NCI-H82 treated with DMSO at 0.1 percent for 48 hours (cell line): Measurements from ENCODE around the gene ARID1B.
"Not testable (repeated sequence)": the region's sequence is repeated elsewhere in the genome, so short reads cannot be mapped to it uniquely, and the experiment has no call there.

Source experiments
- DNase-seq: peaks from one replicate; lab custom pipeline; 2025; ENCODE audit not compliant: unreplicated experiment; lab: John Stamatoyannopoulos, UW

The ARID1B gene

DNA sequence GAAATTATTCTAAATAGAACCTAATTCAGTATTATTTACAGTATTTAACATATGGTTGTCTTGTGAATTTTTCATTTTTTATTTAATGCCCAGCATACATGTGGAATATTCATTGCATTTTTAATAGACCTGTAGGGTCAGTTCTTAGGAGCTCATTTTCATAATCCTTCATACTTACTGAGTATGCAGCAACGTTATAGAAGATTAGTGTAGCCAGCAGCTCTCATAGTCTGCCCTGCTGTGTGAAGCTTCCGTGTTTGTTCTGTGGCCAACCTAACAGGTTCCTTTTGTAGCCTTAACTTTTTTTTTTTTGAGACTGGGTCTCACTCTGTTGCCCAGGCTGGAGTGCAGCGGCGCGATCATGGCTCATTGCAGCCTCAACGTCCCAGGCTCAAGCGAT lies 261.4 kb downstream of the ARID1B start:
- no peak for DNase-seq

DNA sequence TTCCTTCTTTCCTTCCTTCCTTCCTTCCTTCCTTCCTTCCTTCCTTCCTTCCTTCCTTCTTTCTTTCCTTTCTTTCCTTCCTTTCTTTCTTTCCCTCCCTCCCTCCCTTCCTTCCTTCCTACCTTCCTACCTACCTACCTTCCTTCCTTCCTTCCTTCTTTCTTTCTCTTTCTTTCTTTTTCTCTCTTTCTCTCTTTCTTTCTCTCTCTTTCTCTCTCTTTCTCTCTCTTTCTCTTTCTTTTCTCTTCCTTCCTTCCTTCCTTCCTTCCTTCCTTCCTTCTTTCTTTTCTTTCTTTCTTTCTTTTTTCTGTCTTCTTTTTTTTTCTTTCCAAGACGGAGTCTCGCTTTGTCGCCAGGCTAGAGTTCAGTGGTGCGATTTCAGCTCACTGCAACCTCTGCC lies 262.5 kb downstream of the ARID1B start:
- not testable (repeated sequence) for DNase-seq

DNA sequence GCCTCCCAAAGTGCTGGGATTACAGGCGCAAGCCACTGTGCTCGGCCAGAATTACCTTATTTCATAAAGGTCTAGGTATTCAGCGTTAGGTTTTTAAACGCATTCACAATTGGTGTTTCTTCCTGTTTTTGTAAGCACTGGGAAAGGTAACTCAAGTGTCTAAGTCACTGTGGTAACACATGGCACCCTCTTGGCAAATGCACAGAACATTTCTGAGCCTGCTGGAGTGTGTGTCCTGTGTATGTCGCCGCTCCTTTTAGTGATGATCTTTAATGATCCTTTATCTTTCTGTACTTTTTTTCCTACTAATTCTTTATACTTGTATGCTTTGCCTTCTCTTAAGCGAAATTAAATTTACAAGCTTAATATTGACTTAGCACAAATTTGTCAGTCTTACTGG lies 263.0 kb downstream of the ARID1B start:
- DNase-seq: no peak

DNA sequence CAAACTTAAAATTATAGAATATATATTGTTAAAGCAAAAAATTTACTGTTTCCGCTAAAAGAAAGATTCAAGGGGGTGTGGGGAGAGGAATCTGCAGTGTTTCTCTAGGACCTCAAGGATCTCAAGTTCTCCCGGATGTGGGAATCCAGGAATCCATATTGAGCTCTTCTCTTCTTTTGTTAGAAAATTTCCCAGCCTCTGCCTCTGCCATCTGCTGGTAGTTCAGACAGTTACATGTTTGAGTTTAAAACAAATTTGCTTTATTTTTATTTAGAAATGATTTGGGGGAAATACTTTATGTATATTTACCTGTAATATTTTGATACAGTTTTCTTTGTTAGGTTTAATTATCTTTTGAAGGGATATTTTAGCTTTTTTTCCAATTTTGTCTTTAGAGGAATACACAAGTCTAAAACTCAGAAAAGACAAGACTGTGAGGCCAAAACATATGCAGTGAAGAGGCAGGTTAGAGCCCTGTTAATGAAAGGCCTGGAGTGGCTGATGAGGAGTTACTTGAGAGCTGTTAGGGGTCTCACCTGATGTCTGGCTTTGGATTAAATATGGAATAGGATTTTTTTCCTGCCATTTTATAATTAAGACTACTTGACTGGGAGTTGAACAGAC lies 268.8 kb downstream of the ARID1B start:
- DNase-seq: no peak

DNA sequence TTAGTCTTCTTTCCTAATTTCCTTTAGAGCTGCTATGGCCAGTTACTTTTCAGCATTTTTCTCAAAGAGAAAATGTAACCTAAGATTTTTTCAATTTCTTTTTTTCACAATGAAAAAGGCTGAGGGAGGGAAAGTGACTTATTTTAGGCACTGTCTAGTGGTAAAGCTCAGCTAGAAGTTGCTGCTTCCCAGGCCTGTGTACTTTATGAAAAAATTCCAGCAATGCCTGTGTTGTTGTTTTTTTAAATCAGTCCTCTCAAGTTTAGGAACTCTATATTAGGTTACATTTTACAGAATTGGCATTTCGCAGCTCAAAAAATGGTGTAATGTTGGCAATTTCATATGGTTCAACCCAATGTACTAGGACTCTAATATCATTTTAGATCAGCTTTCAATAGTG lies 269.6 kb downstream of the ARID1B start:
- DNase-seq: no peak

DNA sequence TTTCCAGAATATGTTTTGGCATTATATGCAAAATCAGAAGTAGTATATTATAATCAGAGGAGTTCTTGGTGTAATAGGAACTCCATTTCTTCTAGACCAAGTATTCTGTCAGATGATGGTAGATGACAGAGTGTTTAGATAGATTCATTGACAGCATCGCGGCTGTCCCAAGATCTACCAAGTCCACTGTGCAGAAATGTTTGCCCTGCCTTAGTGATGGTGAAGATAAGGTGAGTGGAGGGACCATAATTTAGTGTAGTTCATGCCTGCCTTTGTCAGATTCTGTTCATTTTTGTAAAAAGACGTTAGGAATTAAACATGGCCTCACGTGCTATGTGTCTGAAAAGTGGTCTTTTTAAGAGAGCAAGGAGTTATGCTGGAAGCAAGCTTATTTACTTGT lies 270.1 kb downstream of the ARID1B start:
- no peak for DNase-seq

DNA sequence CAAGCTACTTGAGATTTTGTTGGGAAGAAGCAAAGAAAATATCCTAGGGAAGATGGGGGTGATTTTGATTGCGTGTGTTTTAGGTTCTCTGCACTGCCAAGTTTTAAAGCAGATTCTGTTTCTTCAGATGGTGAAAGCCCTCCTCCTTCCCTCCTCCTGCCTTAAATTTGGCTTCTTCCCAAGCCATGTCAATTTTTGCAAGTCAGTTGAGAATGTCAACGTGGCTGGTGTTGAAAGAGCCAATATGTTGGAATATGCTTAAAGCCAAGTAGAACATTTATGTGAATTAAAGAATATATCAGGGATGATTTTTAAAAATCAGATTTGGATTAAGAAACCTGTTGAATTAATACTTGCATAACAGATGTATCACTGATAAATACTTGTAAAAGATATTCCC lies 270.8 kb downstream of the ARID1B start:
- DNase-seq: no peak

DNA sequence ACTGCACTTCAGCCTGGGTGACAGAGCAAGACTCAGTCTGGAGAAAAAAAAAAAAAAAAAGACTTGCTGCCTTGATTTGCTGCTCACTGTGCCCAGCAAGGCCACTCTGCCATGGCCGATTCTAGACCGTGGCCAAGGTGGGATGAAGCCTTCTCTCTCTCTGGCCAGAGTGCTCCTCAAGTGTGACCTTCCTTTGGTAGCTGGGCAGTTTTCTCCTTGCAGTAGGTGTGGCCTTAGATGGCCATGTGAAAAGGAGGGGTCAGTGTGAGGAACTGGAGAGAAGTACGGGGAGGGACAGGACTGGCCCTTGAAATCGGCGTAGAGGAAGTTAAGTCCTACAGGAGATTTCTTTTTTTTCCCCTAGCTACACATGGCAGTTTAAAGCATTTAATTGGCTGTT lies 272.0 kb downstream of the ARID1B start:
- no peak for DNase-seq

DNA sequence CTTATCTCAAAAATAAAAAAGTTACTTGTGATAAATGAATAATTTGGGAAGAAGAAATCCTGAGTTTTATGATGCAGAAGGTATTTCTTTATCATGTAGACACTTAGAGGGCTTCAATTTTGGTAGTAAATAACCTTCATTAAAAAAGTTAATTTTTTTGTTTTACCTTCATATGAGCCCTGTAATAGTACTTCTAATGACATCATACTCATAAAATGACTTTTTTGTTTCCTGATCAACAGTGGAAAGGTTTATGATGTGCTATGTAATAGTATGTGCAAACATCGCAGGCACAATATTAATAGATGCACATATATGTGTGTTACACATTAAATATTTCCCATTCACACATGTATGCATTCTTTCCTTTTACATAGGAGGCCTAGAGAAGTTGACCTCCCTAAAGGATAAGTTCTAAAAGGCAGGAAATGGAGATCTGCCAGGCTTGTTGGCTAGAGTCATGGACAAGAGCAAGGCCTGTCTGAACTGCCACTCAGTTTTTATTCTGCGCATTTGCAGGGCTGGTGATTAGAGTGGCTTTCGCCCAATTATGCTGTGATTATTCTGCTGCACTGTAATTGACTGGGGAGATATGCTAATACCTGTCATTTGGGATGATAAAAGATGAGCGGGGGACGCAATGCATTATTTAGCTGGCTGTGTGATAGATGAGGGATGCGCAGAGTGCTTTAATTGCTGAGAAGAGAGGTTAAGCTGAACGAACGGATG lies 273.5 kb downstream of the ARID1B start:
- DNase-seq: peak; percentile 30

DNA sequence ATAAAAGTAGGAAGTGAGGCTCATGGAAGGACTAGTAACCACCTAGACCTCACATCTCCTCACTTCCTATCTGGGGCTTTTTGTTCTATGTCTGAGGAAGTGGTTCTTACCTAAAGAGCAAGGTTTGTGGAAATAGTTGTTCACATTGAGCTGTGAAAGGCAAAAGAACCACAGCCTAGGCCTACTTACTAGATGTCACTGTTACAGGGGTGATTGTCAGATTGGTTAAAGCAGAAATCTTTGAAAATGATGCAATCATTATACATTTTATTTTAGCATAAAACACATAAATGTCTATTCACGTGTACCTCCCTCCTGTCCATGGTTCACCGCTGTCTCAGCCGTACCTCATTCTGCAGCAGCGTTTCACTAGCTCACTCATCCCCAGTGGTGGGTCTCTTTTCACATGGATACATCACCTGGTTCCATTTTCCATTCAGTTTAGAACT lies 277.4 kb downstream of the ARID1B start:
- DNase-seq: no peak

DNA sequence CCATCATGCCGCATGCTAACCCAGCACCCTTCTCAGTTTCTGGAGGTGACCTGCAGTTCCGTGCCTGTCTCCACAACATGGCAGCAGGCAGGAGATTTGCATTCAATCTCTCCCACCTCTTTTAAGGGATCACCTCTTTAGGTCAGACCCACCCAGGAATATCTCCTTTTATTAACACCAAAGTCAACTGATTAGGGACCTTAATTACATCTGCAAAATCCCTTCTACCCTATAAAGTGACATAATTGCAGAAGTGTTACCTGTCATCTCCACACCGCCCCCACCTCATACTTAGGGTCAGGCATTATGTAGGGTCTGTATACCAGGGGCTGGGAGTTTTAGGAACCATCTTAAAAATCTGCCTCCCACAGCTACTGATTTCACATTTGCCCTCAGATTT lies 278.7 kb downstream of the ARID1B start:
- no peak for DNase-seq

DNA sequence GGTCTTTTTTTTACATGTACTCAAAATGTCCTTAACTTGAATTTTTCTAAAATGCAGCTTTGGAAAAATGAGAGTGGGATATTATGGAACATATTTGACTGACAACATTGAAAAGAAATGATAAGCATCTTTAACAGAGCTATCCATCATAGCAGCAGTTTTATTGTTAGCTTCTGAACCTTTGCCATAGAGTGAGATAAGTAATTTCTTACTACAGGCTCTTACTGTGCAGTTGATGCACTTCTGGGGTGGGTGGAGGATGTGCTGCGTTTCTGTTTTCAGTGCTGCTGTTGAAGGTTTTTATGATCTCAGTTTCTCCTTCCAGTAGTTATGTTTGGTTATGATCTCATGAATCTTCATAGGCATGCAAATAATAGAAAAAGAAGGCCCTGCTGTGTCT lies 279.1 kb downstream of the ARID1B start:
- DNase-seq: no peak

DNA sequence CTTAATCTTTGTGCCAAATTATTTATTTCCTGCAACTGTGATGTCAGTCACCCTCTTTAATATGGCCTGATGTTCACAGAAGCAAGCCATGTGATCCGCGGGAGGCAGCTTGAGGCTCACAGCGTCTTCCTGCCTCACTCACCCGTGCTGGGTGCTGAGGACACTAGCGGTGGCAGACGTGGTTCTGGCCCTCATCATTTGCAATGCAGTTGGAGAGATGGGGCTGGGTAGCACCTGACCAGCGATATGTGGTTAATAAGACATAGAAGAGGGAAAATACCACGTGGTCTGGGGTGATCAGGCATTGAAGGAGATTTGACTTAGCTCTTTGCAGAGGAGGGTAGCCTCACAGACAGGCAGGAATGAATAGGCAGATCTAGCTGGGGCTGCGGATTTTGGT lies 281.4 kb downstream of the ARID1B start:
- no peak for DNase-seq

DNA sequence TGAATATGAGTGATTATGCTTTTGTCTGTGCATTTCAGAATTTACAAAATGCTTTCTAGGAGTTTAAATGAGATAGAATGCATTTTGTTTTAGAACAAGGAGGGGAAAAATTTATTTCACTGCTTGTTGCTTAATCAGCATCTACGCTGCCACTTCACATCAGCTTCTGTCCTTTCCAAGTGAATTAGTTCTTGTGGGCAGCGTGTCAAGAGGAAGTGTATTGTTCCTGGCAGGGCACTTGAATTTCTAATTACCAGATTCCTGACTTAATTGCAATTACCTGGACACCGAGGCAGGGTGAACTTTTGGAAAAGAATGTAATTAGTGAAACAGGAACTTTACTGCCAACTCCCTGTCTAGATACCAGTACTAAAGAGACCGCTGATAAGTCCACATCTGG lies 282.6 kb downstream of the ARID1B start:
- DNase-seq: no peak

DNA sequence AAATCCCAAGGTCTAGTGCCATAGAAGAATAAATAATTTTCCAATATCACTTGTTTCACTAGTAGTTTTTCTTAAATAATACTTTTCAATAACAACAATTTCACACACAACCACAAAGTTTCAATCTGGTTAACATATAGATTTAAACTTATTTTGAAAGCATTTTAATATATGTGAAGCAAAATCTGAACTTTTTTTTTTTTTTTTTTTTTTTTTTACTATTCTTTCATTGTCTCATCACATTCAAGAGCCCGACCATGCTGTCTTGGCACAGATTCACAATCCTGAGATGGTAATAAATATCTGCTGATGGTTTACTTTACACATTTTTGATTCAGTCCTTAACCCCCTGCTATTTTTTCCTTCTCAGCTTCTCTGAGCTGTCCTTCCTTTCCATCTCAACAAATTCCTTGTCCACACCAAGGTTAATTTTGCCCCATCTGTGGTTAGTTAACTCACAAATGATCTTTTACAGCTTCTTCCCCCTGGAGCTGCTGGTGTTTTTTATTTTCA lies 283.3 kb downstream of the ARID1B start:
- DNase-seq: no peak

DNA sequence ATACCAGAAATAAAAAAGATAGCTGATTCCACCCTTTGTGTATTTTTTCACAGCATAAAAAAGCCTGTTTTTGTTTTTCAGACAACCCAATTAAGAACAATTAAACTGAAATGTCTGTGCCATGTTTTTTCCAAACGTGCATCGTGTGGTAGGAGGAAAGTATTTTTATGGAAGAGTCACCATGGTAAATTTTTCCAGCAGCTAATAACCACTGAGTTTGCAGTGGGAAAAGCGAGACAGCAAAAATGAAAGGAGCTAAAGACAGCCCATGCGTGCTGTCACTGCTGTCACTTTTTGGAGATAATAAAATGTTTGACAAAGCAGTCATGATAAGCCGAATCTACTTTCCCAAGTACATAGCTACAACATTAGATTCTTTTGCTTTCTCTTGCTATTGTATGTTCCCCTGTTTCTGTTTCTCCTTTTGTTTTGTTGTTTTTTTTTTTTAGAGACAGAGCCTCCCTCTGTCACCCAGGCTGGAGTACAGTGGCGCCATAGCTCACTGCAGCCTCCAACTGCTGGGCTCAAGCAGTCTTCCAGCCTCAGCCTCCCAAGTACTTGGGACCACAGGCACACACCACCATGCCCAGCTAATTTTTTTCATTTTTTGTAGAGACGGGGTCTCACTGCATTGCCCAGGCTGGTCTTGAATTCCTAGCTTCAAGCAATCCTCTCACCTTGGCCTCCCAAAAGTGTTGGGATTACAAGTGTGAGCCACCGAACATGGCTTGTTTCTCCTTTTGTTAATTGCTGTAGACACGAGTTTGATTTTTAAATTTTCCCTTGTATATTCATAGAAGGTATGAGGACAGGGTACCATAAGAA lies 284.8 kb downstream of the ARID1B start:
- DNase-seq: no peak

DNA sequence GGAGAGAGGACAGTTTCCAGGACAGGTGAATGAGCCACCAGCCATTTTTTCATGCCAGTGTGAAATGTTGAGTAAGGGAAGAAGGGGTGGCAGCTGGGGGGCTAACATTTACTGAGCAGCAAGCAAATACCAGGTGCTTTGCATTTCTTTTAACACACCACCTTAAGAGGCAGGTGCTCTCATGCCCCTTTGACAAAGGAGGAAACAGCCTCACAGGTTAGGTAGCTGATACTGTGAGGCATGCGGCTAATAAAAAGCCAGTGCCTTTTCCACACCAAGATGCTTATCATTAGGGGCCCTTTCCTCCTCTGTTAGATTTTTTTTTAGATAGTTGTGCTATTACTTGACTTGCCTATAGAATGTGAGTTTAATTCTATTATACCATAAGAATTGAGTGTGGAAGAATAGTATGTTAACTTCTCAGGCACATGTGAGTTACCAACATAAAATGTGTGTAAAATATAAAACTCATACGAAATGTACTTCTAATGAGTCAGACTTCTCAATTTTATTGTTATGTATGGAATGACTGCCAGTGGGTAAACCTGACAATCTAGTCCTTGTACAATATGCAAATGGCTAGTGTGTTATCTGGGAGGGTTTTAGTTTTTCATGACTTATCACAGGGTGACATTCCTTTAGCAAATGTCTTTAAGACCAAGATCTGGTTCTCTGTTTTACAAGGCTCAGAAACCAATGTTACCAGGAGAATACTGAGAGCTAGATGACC lies 286.2 kb downstream of the ARID1B start:
- DNase-seq: no peak

DNA sequence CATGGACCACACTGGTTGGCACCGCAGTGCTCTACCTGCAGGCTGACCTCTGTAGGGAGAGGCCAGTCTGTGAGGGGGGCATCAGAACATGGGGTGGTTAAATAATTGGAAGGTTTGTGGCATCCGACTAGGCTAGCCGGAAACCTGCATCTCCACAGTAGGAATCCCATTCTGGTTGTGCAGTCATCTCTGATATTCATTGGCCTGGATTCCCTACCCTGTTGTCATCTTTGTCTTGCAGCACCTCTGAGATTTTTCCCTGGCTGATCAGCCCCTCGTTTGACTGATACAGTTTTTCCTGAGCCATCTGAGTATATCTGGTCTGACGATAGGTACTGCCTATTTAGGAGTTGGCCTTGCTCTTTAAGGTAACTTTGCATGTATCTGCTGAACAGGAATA lies 286.7 kb downstream of the ARID1B start:
- DNase-seq: no peak

DNA sequence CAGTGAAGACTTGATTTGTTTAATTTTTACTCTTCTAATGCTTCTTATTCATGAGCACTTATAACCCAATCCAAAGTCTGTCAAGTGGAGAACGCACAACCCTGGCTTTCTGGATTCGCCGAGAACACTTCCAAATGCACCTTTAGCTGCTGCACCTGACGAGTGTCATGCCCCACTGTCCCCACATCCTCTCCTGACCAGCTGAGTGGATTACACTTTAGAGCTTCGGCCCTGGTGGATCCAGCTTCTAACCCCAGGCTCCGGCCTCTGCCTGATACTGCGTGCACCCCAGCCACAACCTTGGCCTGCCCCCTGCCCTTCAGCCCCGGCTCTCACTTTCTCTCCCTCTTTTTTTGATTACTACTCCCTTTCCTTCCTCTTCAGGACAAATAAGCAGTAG lies 287.3 kb downstream of the ARID1B start:
- DNase-seq: no peak

DNA sequence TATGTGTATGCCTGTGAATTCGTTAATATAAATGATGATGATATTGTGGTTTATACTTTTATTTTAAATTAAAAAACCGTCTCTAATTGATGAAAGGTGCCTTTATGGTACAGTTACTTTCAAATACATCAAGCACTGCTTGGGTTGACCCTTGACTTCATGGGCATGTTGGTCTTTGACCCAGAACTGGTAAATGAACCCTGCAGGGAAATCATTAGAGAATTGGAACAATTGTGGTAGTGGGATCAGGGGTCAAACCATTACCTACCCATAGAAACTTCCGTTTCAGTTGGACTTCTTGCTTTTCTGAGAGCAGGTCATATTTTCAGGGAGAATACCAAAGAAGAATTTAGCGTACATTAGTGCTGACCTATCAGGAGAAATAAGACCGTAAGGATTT lies 288.2 kb downstream of the ARID1B start:
- no peak for DNase-seq

DNA sequence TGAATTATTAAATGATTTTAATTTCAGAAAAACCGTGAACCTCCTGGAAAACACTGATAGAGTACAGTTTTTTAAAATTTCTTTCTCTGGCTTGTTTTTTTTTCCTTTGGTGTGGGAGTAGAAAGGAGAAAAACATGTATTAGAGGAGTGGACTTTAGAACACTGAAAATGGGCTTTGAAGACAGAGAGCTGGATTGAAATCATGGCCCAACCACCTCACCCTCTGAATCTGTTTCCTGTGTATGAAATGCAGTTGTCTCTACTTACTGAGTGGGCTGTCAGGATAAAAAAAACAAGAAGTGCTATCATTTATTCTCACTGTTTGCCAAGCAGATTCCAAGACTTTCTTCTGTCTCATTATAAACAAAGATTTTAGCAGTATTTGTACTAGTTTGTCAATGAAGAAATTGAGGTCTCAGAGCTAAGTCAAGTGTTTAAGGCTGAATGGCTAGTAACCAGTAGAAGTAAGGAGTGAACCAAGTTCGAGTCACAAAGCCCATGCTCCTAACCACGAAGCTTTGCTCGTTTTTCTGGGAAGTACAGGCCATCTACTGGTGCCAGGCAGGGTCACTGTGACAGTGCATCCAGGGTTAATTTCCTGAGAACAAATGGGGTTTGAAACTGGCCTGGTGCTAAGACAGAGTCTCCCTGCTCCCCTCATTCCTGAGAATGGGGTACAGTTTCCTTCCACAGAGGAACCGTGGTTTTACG lies 289.8 kb downstream of the ARID1B start:
- DNase-seq: no peak
